CD8-positive, alpha-beta memory T cell (primary cell): ENCODE data around the gene EPB42. TPM values are rescaled to one million over a fixed set of nuclear protein-coding genes. Genes with fewer than 3 reads are reported as not detected.
"Not testable (repeated sequence)": the region's sequence is repeated elsewhere in the genome, so short reads cannot be mapped to it uniquely, and the experiment has no call there.

Experiments used
- CTCF ChIA-PET: fragments of 350-600 bp; sonication (Branson Sonifier 250); formaldehyde crosslinking; loops from one replicate; lab custom pipeline; 2021; ENCODE audit warnings: antibody characterized with exemption; lab: Charles Lee
- POLR2A ChIA-PET: fragments of 350-600 bp; sonication (Branson Sonifier 250); formaldehyde crosslinking; loops from one replicate; lab custom pipeline; 2021; ENCODE audit warnings: antibody characterized with exemption; lab: Charles Lee
- DNase-seq, 5 donors: peaks; one replicate each; pipeline versions ENCODE4 v3.0.0 to v3.0.0-alpha.2; 2020 to 2022; ENCODE audit warnings: mixed read lengths in 1 of 5
- H3K27ac ChIP-seq: one replicate; pipeline ENCODE4 v1.7.0; 2013; ENCODE audit warnings: low read depth, mild to moderate bottlenecking, low read length, moderate library complexity
- H3K27me3 ChIP-seq: 2 replicates; pipeline ENCODE4 v1.7.0; 2013; ENCODE audit warnings: low read length, mild to moderate bottlenecking; ENCODE audit not compliant: insufficient read depth, poor library complexity, severe bottlenecking
- H3K36me3 ChIP-seq: 2 replicates; pipeline ENCODE4 v1.7.0; 2013; ENCODE audit warnings: mild to moderate bottlenecking, low read length, moderate library complexity; ENCODE audit not compliant: insufficient read depth
- H3K4me1 ChIP-seq: 2 replicates; pipeline ENCODE4 v1.7.0; 2013; ENCODE audit warnings: mild to moderate bottlenecking, low read length, moderate library complexity; ENCODE audit not compliant: insufficient read depth
- H3K4me3 ChIP-seq: 2 replicates; pipeline ENCODE4 v1.7.0; 2013; ENCODE audit warnings: mild to moderate bottlenecking, low read length
- H3K9me3 ChIP-seq: 2 replicates; pipeline ENCODE4 v1.7.0; 2013; ENCODE audit warnings: mild to moderate bottlenecking, low read length
- H3K27ac Mint-ChIP-seq, 8 donors: one replicate each; pipeline ENCODE4 v1.8.0; 2020 to 2021; ENCODE audit warnings: mixed read lengths in 8 of 8, mild to moderate bottlenecking in 6 of 8, inconsistent platforms in 3 of 8, moderate library complexity in 3 of 8
- H3K27me3 Mint-ChIP-seq, 2 donors: one replicate each; pipeline ENCODE4 v1.8.0; 2020 to 2021; ENCODE audit warnings: mixed read lengths in 2 of 2, mild to moderate bottlenecking in 1 of 2, moderate library complexity in 1 of 2
- H3K36me3 Mint-ChIP-seq, 3 donors: one replicate each; pipeline ENCODE4 v1.8.0; 2020 to 2021; ENCODE audit warnings: mixed read lengths in 3 of 3, inconsistent platforms in 1 of 3, mild to moderate bottlenecking in 1 of 3
- H3K4me1 Mint-ChIP-seq, 3 donors: one replicate each; pipeline ENCODE4 v1.8.0; 2020 to 2021; ENCODE audit warnings: mixed read lengths in 3 of 3, inconsistent platforms in 1 of 3, mild to moderate bottlenecking in 1 of 3
- H3K4me3 Mint-ChIP-seq, 7 donors: one replicate each; pipeline ENCODE4 v1.8.0; 2020 to 2021; ENCODE audit warnings: mixed read lengths in 7 of 7, mild to moderate bottlenecking in 6 of 7, moderate library complexity in 4 of 7, inconsistent platforms in 2 of 7
- H3K9me3 Mint-ChIP-seq, 5 donors: one replicate each; pipeline ENCODE4 v1.8.0; 2020 to 2022; ENCODE audit warnings: mixed read lengths in 5 of 5, mild to moderate bottlenecking in 3 of 5, moderate library complexity in 2 of 5, inconsistent platforms in 1 of 5
- polyA plus RNA-seq: library from polyadenylated mRNA; unstranded; fragments of 300-500 nt; fragmentation: Illumina TruSeq; gene quantifications from one replicate; pipeline ENCODE4 v1.2.3, GENCODE V29; 2021
- total RNA-seq, 2 experiments: library from RNA; stranded (reverse); gene quantifications; one replicate each; pipeline ENCODE4 v1.2.3, GENCODE V29; 2021

Gene EPB42
- total and polyA plus RNA-seq, 3 experiments from 2014 or later, result not detected

DNA sequence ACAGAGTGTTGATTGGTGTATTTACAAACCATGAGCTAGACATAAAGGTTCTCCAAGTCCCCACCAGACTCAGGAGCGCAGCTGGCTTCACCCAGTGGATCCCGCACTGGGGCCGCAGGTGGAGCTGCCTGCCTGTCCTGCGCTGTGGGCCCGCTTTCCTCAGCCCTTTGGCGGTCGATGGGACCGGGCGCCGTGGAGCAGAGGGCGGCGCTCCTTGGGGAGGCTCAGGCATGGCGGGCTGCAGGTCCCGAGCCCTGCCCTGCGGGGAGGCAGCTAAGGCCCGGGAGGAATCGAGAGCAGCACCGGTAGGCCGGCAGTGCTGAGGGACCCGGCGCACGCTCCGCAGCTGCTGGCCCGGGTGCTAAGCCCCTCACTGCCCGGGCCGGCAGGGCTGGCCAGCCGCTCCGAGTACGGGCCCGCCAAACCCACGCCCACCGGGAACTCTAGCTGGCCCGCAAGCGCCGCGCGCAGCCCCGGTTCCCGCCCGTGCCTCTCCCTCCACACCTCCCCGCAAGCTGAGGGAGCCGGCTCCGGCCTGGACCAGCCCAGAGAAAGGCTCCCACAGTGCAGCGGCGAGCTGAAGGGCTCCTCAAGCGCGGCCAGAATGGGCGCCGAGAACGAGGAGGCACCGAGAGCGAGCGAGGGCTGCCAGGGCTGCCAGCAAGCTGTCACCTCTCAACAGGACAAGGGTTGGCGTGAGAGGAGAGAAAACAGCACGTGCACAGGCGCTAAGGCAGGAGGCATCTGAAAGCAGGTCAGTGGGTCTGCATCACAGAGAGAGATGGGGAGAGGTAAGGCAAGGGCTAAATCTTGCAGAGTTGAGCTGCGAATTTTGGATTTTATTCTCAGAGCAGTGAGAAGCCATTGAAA lies 5.9 kb upstream of the EPB42 start:
- H3K27me3 ChIP-seq, result no peaks in the 10 kb centered on the region
- ChIA-PET POLR2A (no interaction called here), CTCF (interaction anchor here (1.5 to 7.9 kb wide), 6 partner anchors 8 to 59 kb away, joined by 4 to 66 read pairs (median 8); no protein-coding TSS in a partner anchor)
- H3K4me3 ChIP-seq, result no peak overlapping the region
- no peaks in the 10 kb centered on the region for H3K36me3 ChIP-seq
- Mint-ChIP-seq H3K36me3 (no peaks in the 10 kb centered on the region), H3K9me3 (no peaks in the 10 kb centered on the region), H3K27me3 (peaks cover 17 to 22% of the 10 kb centered on the region in 2 donors), H3K27ac (no peak overlapping the region), H3K4me3 (no peak overlapping the region), H3K4me1 (peaks cover 6 to 8% (median 6%) of the 10 kb centered on the region in 3 donors)
- no peaks in the 10 kb centered on the region for H3K4me1 ChIP-seq
- no peak overlapping the region for H3K27ac ChIP-seq
- no peaks in the 10 kb centered on the region for H3K9me3 ChIP-seq
- no peak for DNase-seq

DNA sequence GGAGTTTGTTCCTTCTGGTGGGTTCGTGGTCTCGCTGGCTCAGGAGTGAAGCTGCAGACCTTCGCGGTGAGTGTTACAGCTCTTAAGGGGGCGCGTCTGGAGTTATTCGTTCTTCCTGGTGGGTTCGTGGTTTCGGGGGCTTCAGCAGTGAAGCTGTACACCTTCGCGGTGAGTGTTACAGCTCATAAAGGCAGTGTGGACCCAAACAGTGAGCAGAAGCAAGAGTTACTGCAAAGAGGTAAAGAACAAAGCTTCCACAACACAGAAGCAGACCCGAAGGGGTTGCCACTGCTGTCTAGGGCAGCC lies 5.1 kb upstream of the EPB42 start:
- Mint-ChIP-seq H3K4me3 (peak overlapping the region in 2 of 7 donors; percentile 9 to 63), H3K27me3 (peaks cover 18 to 27% of the 10 kb centered on the region in 2 donors), H3K27ac (peak overlapping the region in 1 of 8 donors; percentile 66)
- peak in 1 of 5 donors; percentile 4 for DNase-seq
- H3K36me3 ChIP-seq, H3K27ac ChIP-seq, H3K27me3 ChIP-seq, H3K36me3 Mint-ChIP-seq, POLR2A ChIA-PET, H3K9me3 ChIP-seq, H3K4me3 ChIP-seq, H3K9me3 Mint-ChIP-seq, H3K4me1 Mint-ChIP-seq, H3K4me1 ChIP-seq: not testable (repeated sequence)
- CTCF ChIA-PET, result interaction anchor here (0.6 to 7.9 kb wide), 19 partner anchors 9 to 207 kb away, joined by 3 to 66 read pairs (median 4); no protein-coding TSS in a partner anchor

DNA sequence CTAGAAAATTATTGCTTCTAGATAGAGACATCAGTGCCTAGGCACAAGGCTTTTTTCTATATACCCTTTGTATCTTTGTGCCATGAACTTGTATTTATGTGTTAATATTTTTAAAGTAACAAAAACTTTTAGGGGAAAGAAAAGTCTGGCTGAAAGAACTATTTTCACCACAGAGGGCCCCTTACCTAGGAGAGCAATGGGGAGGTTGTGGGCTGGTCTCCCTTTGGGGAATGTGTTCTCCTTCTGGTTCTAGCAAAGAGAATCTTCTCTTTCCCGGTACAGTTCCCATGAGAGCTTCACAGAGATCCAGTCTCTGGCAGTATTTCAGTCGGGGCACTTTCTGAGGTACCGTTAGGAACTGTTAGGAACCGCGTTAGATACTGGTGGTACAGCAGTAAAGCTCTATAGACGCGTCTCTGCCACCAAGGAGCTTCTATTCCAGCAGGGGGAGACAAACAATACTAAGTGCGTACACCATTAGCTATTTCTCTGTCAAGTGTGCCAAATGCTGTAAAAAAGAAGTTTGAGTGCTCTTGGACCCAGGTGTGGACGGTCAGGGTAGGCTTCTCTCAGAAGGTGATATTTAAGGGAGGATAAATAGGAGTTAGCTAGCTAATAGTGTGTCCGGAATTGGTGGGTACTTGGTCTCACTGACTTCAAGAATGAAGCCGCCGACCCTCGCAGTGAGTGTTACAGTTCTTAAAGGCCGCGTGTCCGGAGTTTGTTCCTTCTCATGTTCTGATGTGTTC lies 4.6 kb upstream of the EPB42 start:
- POLR2A ChIA-PET, result no interaction called here
- H3K27ac Mint-ChIP-seq, result peak overlapping the region in 1 of 8 donors; percentile 66
- no peaks in the 10 kb centered on the region for H3K36me3 Mint-ChIP-seq
- H3K4me1 ChIP-seq, result no peaks in the 10 kb centered on the region
- peak overlapping the region in 3 of 7 donors; percentile 9 to 63 (median 25) for H3K4me3 Mint-ChIP-seq
- H3K9me3 Mint-ChIP-seq, result no peaks in the 10 kb centered on the region
- no peaks in the 10 kb centered on the region for H3K36me3 ChIP-seq
- H3K9me3 ChIP-seq, result no peaks in the 10 kb centered on the region
- no peaks in the 10 kb centered on the region for H3K27me3 ChIP-seq
- H3K4me3 ChIP-seq, result no peak overlapping the region
- H3K4me1 Mint-ChIP-seq, result peaks cover 6 to 8% (median 6%) of the 10 kb centered on the region in 3 donors
- peak in 3 of 5 donors; percentile 50 to 58 (median 56) for DNase-seq
- H3K27ac ChIP-seq, result no peak overlapping the region
- peaks cover 19 to 31% of the 10 kb centered on the region in 2 donors for H3K27me3 Mint-ChIP-seq
- CTCF ChIA-PET, result interaction anchor here (0.6 to 7.9 kb wide), 20 partner anchors 9 to 227 kb away, joined by 3 to 66 read pairs (median 4); no protein-coding TSS in a partner anchor

DNA sequence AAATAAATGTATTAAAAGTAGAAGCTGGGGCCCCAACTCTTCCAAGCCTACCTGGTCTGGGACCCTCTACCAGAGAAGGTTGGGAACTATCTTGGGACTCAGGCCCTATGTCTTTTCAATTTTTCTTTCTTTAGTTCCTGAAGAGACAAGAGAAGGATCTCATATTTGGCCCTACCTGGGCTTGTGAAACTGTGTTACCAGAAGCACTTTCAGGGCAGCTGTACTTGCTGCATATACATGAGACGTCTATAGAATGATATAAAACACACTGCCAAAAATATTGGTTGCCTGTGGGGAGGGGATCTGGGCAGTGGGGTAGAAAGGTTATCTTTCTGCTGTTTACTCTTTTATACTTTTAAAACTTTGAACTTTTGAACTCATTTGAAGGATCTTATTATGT lies 604 bp upstream of the EPB42 start:
- Mint-ChIP-seq H3K4me3 (no peak overlapping the region), H3K36me3 (no peaks in the 10 kb centered on the region), H3K9me3 (peaks cover 0 to 3% (median 0%) of the 10 kb centered on the region in 5 donors), H3K27ac (no peak overlapping the region), H3K27me3 (peaks cover 18 to 39% of the 10 kb centered on the region in 2 donors), H3K4me1 (peaks cover 6 to 8% (median 6%) of the 10 kb centered on the region in 3 donors)
- Histone ChIP-seq H3K27ac (no peak overlapping the region), H3K4me3 (no peak overlapping the region), H3K9me3 (no peaks in the 10 kb centered on the region), H3K36me3 (no peaks in the 10 kb centered on the region), H3K27me3 (no peaks in the 10 kb centered on the region), H3K4me1 (no peaks in the 10 kb centered on the region)
- CTCF ChIA-PET, result interaction anchor here (7.9 kb wide), 1 partner anchor 64 kb away, joined by 66 read pairs; no protein-coding TSS in a partner anchor
- POLR2A ChIA-PET, result no interaction called here
- DNase-seq, result no peak

DNA sequence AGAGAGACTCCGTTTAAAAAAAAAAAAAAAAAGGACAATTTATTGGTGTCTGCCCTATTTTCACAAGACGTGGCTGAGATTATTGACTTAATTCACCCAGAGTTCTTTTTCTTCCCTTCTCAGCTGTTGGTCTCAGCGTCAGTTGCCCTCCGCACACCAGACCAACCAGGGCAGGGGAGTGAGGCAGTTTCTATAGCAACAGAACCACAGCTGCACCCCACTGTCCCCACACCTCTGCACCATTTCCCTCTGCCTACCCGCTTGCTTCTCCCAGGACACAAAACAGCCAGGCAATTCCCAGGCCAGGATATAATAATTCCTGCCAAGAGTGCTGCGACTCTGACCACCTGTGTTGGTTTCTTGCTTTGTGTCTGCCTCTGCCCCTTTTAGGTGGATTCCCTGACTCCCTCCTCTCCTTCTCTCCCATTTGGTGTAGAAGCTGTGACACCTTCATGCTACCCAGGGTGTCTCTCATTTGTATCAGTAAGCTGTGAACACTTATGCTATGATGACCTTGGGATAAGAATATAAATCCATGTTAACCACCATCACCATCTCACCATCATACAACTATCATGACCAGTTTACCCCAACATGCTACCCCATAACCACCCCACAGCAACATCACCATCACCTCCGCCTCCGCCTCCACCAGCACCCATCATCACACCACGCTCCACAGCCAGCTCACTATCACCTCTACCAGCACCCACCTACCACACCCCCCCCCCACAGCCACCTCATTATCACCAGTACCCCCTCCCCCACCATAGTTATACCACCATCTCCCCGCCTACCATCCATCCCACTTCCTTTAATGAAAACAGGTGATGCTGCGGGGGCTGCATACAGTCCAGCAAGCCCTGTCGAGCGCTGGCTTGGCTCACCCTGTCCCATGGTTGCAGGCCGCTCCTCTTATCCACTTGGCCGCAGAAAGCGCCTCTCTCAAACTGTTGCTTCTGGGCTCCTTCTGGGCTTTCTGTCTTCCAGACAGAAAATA lies 589 bp downstream of the EPB42 start:
- ChIA-PET CTCF (interaction anchor here (0.9 kb wide), 1 partner anchor 65 kb away, joined by 3 read pairs; no protein-coding TSS in a partner anchor), POLR2A (no interaction called here)
- H3K27me3 ChIP-seq, result no peaks in the 10 kb centered on the region
- H3K4me3 ChIP-seq, result no peak overlapping the region
- DNase-seq, result no peak
- H3K4me1 ChIP-seq, result no peaks in the 10 kb centered on the region
- Mint-ChIP-seq H3K27me3 (peaks cover 14 to 35% of the 10 kb centered on the region in 2 donors), H3K27ac (peak overlapping the region in 1 of 8 donors; percentile 82), H3K4me1 (peaks cover 0 to 1% (median under 1%) of the 10 kb centered on the region in 3 donors), H3K4me3 (no peak overlapping the region), H3K36me3 (no peaks in the 10 kb centered on the region), H3K9me3 (peaks cover 0 to 3% (median 0%) of the 10 kb centered on the region in 5 donors)
- no peaks in the 10 kb centered on the region for H3K9me3 ChIP-seq
- no peak overlapping the region for H3K27ac ChIP-seq
- H3K36me3 ChIP-seq, result no peaks in the 10 kb centered on the region

DNA sequence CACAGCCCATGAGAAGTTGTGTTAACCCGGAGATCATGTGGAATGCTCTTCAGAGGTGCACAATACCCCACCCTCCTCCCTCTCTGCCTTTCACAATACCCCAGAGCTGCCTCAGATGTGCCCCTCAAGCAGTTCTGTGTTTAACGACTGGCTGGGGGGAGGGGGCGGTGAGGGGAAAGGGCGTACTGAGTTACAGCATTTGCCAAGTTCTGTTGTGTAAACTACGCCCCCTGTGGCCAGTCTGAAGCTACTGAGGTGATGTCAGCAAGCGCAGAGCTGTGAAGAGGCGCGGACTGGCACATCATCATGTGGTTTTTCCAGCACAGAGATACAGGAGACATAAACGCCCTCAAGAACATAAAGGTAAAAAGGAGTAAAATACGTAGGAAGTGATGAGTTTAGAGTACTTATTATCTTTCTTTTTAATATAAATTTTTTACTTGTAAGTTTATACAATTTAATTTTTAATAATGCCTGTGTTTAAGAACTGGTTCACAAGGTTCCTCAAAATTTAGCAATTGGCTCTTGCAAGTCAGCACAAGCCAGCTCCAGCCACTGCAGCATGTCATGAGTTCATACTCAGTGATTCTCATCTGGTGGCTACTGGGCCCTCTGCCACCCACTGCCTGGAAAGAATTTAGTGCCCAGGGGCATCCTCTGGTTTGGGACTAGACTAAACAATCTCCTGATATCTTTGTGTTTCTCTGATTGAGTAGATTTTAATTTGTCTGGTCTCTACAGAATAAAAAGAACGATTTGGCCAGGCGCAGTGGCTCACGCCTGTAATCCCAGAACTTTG lies 1.7 kb downstream of the EPB42 start:
- Histone ChIP-seq H3K4me3 (no peak overlapping the region), H3K27ac (no peak overlapping the region), H3K27me3 (no peaks in the 10 kb centered on the region), H3K36me3 (no peaks in the 10 kb centered on the region), H3K4me1 (no peaks in the 10 kb centered on the region), H3K9me3 (no peaks in the 10 kb centered on the region)
- ChIA-PET POLR2A (interaction anchor here (0.8 kb wide), 1 partner anchor 11 kb away, joined by 3 read pairs; no protein-coding TSS in a partner anchor), CTCF (interaction anchor here (0.9 kb wide), 1 partner anchor 66 kb away, joined by 3 read pairs; no protein-coding TSS in a partner anchor)
- Mint-ChIP-seq H3K36me3 (no peaks in the 10 kb centered on the region), H3K27ac (peak overlapping the region in 1 of 8 donors; percentile 17), H3K4me1 (no peaks in the 10 kb centered on the region), H3K4me3 (no peak overlapping the region), H3K9me3 (peaks cover 0 to 3% (median 0%) of the 10 kb centered on the region in 5 donors), H3K27me3 (peaks cover 14 to 31% of the 10 kb centered on the region in 2 donors)
- no peak for DNase-seq
